HG03095 (cell line): ENCODE results near the gene HYAL3.
A peak's percentile ranks its signal among the peaks of the same experiment; 100 is the strongest.
"Not testable (repeated sequence)": the region's sequence is repeated elsewhere in the genome, so short reads cannot be mapped to it uniquely, and the experiment has no call there.

Source experiments
- ATAC-seq: cut with Tn5 transposase; IDR thresholded peaks from one replicate; pipeline ENCODE4 v1.9.1; 2021; ENCODE audit warnings: moderate library complexity; ENCODE audit not compliant: unreplicated experiment

The HYAL3 gene

DNA sequence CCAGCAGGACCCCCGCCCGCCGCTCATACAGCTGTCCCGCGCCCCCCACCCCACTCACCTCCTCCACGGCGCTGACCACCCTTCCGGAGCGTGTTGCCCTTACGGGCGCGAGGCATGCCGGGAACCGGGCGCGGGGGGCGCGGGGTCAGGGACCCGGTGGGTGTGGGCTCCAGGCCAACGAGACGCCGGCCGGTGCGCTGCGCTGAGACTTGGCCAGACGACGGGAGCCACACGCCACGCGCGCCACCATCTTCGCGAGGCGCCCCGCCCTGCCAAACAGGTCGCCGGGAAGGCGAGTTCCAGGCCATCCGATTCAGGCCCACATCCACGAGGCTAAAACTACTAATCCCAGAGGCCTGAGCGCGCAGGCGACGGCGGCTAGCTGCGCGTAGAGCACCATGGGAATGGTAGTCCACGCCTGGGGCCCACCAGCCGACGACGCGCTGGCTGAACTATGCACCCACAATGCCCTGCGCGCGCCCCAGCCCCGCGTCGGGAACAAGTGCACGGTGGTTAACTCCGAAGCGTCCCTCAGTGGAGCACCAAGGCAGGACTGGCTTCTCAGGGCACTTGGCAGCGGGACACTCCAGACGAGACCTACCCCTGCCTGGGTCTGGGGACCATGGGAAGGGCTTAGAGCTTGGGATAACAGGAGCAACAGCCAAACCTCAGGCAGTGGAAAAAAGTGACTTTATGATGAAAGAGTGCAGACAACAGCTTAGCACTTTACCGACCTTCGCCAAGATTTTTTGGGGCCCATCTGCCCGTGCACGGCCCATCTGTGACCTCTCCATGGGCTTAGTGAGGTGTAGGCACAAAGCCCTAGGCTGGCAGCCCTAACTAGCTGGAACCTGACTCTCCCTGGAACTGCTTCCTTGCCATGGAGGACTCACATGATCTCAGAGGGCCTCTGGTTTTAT, 6.8 kb downstream of the HYAL3 start, which contains the start of gene IFRD2:
Gene IFRD2 (minus strand): TSS at position 271 of the 920 bp plus-strand sequence. CDS start 155 bp downstream, at position 116.
- peak; percentile 85 for ATAC-seq

DNA sequence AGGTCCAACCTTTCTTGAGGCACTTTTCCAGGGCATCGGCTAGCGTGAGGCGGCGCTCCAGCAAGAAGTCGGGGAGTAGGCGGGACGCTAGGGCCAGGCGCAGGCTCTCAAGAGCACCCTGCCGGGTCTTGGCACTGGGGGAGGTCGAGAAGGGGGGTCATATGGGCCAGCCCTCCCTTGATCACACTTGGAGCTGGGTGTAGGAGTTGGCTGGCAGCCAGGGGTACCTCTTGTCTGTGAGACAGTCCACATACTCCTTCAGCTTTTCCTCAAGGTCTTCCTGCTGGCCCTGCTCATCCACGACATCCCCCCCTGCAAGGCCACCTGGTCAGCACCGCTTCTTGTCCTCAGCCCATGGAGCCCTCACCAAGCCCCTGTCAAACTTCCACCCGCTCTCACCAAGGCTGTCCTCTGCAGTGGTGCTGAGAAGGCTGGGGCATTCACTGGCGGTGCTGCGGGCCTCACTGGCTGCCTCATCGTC, 9.0 kb downstream of the HYAL3 start:
- ATAC-seq: no peak

DNA sequence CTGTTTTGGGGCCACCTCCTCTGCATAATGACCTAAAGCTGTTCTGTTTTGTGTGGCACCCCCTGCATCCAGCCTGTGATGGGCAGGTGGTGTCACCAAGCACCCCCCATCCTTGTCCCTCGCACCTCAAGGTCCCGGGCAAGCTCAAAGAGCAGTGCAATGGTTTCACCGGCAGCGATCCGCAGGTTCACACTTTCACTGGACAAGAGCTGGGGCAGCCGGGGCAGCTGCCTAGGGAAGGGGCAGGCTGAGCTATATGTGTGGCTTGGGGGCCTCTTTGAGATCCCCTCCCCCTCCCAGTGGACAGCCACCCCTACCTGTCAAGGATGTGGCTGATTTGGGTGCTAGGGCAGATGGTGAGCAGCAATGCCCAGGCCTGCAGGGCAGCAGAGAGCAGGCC, 10.1 kb downstream of the HYAL3 start:
- no peak for ATAC-seq

DNA sequence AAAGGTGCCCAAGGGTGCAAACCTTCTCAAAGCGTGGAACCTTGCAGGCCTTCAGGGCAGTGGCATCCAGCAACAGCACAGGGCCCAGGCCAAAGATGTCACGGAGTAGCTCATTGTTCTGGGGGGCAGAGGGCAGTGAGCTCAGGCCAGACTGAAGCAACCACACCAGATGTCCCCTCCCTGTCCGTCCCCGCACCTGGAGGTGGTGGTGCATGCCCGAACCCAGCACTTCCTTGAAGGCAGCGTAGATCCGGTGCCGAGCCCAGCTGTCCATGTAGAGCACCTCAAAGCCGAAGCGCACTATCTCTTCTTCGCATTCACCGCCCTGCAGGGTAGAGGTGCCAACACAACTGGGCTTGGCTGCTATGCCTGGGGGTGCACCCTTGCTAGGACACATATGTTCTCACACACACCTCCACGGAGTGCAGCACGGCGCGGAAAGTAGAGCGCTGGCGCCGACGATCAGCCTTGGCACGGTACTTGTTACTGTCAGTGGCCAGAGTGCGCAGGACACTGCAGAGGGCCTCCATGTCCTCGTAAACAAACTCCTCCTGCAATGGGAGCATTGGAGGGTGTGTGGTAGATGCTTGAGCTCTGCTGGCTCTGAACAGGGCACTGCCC, 10.7 kb downstream of the HYAL3 start:
- no peak for ATAC-seq

DNA sequence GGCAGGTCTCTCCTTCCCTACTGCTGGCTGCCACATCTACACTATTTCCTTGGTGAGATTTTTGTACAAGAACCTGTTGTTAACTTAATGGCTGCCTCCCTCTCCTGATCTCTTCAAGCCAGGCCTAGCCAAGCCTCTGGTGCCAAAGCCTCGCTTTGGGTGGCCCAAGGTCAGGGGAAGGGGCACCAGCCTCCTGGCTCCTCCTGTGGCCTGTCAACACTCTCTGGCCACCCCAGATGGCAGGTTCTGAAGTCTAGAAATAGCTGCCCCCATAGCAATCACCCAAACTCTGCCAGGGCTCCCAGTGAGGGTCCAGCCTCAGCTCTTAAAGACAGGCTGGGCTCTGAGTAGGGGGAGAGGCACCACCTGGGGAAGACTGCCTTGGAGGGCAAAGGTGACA, 11.9 kb downstream of the HYAL3 start:
- ATAC-seq: no peak

DNA sequence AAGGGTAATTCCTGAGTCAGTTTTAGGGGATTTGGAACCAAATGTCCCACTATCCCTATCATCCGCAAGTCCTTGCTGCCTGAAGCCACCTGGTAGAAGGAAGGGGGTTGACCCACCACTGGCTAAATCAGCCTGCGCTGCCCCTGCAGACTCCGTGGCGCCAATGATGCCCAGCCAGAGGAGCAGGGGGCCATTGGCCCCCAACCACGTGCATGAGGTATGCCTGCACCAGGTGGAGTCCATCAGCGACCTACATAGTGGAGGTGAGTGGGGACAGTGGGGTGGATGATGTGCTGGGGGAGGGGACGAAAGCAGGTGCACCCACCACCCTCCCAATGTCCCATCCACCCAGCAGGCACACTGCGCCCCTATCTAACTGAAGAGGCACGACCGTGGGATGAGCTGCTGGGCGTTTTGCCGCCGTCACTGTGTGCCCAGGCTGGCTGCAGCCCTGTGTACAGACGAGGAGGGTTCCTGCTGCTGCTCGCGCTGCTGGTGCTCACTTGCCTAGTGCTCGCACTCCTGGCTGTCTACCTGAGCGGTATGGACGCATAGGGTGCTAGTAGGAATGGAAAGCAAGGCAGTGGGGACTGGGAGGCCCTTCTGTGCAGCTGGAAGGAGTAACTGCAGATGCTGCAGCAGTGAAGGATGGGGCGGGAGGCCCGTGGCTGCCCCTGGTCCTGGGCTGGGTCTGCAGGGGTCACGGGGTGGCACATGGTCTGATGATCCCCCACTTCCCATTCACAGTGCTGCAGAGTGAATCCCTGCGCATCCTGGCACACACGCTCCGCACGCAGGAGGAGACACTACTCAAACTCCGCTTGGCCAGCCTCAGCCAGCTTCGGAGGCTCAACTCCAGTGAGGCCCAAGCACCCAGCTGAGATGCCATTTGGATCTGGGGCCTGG, 12.6 kb downstream of the HYAL3 start:
- ATAC-seq: no peak

DNA sequence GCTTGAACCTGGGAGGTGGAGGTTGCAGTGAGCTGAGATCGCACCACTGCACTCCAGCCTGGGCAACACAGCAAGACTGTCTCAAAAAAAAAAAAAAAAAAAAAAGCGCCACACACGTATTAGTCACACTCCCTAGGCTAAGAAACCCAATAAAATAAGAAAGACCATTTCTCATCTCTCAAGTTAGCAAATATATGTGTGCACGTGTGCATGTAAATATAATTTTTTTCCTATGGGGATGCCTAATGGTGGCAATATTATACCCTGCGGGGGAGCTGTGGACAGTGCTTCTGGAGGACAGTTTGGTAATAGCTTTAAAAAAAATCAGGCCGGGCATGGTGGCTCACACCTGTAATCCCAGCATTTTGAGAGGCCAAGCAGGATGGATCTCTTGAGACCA, 15.1 kb downstream of the HYAL3 start:
- ATAC-seq: not testable (repeated sequence)

DNA sequence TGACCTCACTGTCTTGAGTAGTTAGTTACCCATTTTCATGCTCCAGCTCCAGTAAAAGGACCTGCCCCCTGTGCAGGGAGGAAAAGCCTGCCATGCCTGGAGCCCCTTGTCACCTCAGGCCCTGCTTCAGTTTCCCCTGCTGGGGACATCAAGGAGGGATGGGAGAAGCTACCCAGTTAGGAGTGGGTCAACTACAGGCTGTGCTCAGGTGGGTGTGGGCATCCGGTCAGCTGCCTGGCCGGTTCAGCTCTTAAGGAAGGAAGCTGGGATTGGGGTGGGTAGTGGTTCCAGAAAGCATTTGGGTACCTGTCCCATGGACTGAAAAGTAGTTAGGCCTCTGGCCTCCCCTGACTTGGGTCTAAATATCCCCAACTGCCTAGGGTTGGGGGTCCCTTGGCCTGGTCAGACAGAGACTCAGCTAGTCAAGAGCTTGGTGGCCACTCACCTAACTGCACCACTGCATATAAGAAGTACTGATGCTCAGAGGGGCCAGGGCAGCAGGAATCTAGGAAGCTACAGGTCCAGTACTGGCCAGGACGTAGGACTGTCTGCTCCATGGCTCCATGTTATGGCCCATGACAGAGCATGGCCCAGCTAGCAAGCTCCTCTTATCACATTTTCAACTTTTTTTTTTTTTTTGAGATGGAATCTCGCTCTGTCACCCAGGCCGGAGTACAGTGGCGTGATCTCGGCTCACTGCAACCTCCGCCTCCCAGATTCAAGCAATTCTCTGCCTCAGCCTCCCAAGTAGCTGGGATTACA, 19.8 kb downstream of the HYAL3 start:
- no peak for ATAC-seq

DNA sequence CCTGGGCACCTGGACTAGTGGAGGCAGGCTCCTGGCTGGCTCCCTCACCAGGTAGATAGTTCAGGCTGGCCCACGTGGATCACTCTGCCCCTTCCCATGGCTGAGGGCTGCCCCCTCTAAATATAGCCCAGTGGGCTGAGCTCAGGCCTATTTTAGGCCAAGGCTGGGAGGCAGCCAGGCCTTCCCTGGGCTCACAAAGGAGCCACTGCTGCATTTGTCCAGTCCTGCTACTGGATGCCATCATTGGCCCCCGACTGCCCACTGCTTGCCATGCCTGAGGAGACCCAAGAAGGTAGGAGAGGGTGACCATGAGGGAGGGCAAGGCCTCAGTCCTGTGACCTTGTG, 20.4 kb downstream of the HYAL3 start, which contains the start of gene LSMEM2:
Gene LSMEM2 (plus strand): TSS at position 208 of the 345 bp plus-strand sequence. CDS start 27 bp downstream, at position 235.
- ATAC-seq: no peak

DNA sequence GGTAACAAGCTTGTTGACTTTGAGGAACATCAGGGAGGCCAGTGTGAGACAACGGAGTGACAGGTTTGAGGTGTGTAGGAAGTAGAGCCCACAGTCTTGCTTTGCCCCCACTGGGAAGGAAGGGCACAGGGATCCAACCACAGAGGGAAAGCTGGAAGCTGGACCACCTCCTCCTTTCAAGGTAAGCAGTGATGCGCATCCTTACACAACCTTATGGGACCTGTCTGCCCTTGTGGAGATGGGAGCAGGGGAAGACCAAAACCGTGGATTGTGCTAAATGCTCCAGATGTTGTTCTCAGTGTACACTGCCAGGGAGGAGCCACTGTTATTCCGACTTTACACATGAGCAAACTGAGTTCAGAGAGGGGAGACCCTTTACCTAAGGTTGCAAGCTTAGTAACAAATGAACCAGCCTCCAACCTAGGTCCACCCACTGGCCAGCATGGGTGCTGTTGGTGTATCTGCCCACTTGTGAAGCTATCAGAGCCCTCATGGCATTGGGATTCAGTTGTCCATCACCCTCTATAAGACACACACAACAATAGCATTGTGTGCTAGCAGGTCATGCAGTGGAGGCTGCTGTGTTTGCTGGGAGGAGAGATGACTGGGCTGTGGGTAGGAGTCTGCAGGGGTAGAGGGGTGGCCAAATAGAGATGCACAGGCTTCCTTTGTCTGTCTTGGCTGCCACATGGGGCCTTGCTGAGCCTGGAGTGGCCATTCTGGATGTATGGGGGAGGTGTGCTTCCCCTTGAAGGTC, 20.9 kb downstream of the HYAL3 start:
- ATAC-seq: no peak

DNA sequence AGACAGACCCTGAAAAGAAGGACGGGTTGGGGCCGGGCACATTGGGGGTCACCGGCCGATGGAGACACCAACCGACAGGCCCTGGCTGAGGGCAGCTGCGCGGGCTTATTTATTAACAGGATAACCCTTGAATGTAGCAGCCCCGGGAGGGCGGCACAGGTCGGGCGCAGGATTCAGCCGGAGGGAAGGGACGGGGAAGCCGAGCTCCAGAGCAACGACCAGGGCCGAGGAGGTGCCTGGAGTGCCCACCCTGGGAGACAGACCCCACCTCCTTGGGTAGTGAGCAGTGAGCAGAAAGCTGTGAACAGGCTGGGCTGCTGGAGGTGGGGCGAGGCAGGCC, 22.5 kb downstream of the HYAL3 start:
- ATAC-seq: no peak

DNA sequence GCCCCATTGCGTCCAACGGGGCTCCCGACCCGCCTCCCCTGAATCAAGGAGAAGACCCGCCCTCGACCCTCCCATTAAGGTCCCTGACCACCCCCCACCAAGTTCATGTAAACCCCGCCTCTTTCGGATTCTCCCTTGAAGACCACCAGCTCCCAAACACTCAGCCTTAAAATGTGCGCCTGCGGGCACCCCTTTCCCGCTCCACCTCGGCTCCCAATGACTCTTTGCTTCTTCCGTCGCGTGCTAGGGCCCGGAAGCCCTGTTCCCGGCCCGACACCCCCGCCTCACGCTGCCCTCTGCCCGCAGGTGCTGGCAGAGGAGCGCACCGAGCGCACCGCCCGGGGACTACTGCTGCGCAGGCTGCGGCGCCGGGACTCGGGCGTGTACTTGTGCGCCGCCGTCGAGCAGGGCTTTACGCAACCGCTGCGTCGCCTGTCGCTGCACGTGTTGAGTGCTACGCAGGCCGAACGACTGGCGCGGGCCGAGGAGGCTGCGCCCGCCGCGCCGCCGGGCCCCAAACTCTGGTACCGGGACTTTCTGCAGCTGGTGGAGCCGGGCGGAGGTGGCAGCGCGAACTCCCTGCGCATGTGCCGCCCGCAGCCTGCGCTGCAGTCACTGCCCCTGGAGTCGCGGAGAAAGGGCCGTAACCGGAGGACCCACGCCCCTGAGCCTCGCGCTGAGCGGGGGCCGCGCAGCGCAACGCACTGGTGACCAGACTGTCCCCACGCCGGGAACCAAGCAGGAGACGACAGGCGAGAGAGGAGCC, 23.0 kb downstream of the HYAL3 start:
- ATAC-seq: no peak

DNA sequence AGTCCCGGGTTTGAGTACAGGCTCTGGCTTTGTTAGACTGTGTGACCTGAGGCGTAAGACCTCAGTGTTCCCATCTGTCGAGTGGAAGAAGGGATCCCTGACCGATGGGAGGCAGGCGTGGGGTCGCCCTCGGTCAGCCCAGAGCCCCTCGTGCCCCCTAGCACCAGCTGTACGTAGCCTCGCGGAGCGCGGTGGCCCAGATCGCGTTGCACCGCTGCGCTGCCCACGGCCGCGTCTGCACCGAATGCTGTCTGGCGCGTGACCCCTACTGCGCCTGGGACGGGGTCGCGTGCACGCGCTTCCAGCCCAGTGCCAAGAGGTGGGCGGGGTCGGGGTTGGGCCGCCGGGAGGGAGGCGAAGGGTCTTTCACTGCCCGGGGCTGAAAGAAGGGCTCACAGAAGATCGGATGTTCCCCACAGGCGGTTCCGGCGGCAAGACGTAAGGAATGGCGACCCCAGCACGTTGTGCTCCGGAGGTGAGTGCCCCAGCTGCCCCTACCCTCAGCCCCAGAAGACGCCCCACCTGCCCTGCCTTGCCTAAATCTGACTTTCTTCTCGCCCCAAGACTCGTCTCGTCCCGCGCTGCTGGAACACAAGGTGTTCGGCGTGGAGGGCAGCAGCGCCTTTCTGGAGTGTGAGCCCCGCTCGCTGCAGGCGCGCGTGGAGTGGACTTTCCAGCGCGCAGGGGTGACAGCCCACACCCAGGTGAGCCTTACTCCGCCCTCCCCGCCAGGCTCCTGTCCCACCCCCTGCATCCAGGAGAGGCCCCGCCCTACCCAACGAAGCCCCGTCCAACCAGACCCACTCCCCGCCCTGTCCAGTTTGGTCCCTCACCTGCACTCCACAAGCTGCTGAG, 23.8 kb downstream of the HYAL3 start:
- ATAC-seq: no peak

DNA sequence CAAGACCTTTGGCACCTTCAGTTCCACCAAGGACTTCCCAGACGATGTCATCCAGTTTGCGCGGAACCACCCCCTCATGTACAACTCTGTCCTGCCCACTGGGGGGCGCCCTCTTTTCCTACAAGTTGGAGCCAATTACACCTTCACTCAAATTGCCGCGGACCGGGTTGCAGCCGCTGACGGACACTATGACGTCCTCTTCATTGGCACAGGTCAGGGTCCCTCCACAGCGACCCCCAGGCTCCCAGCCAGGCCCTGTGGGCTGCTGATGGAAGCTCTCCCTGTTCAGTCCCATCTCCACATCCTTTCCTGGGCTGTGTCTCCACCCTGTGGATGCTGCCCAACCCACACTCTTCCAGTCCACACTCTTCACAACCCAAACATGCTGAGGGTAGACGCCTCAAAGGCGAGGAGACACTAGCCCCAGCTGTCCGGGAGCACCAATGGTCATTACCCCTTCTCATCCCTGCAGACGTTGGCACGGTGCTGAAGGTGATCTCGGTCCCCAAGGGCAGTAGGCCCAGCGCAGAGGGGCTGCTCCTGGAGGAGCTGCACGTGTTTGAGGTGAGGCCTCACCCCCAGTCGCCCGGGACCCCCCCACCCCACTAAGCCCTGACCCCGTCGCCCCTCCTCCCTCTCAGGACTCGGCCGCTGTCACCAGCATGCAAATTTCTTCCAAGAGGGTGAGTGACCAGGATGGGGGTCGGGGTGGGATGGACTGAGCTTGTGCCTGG, 24.7 kb downstream of the HYAL3 start:
- ATAC-seq: no peak

DNA sequence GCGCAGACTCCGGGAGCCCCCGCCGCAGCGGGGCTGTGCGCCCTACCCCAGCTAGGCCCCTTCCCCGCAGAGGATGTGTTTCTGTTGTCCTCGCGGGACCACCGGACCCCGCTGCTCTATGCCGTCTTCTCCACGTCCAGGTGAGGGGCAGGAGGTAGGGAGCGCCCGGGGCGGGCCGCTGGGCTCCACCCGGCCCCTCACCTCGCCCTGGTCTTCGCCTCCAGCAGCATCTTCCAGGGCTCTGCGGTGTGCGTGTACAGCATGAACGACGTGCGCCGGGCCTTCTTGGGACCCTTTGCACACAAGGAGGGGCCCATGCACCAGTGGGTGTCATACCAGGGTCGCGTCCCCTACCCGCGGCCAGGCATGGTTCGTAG, 25.5 kb downstream of the HYAL3 start:
- ATAC-seq: no peak

DNA sequence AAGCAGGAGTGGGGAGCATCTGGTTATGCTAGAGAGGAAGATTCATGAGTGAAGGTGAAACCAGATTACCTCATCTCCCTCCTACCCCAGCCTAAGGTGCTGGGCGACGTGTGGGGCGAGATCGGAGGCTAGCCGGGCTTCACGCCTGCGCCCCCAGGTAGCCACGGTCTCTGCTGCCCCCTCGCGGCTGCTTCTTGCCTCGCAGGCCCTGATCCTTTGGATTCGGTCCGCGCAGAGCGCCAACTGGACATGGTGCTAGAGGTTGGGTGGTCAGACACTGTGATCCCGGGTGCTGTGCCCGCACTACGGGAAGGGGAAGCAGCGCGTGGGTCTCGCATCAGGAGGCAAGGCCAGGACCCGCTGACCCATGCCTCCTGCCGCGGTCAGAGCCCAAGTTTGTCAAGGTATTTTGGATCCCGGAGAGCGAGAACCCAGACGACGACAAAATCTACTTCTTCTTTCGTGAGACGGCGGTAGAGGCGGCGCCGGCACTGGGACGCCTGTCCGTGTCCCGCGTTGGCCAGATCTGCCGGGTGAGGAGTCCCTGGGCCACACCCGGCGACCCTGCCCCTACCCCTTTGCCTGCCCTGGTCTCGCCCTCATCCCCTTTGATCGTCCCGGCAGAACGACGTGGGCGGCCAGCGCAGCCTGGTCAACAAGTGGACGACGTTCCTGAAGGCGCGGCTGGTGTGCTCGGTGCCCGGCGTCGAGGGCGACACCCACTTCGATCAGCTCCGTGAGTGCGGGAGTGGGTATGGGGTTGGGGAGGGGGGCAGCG, 26.1 kb downstream of the HYAL3 start:
- ATAC-seq: peak; percentile 81

DNA sequence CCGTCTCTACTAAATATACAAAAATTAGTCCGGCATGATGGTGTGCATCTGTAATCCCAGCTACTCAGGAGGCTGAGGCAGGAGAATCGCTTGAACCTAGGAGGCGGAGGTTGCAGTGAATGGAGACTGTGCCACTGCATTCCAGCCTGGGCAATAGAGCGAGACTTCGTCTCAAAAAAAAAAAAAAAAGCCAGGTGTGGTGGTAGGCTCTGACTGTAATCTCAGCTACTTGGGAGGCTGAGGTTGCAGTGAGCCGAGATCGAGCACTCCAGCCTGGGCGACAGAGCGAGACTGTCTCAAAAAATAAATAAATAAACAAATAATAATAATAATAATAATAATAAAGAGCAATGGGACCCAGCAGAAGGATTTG, 26.7 kb downstream of the HYAL3 start:
- ATAC-seq: not testable (repeated sequence)
